HS-27A (cell line): ENCODE measurements around the gene HECW1.

Experiments used
- DNase-seq: peaks from one replicate; pipeline ENCODE4 v3.0.0-alpha.2; 2012; ENCODE audit warnings: low read depth, missing footprints

HECW1 gene

GRCh38 chr7:43377196-43377960 is 264.9 kb downstream of the HECW1 start:
- DNase-seq, result no peak

GRCh38 chr7:43379210-43379609 is 266.8 kb downstream of the HECW1 start:
- DNase-seq, result no peak

GRCh38 chr7:43384616-43385308 is 272.3 kb downstream of the HECW1 start:
- no peak for DNase-seq

GRCh38 chr7:43385309-43385680 is 272.8 kb downstream of the HECW1 start:
- no peak for DNase-seq

- DNase-seq, result no peak
Measured at GRCh38 chr7:43385856-43386255, 273.4 kb downstream of the HECW1 start.

GRCh38 chr7:43387932-43388331 is 275.5 kb downstream of the HECW1 start:
- DNase-seq, result no peak

GRCh38 chr7:43390576-43390975 is 278.1 kb downstream of the HECW1 start:
- DNase-seq, result no peak

GRCh38 chr7:43391518-43391917 is 279.1 kb downstream of the HECW1 start:
- no peak for DNase-seq

- DNase-seq, result no peak
Measured at GRCh38 chr7:43392638-43393330, 280.3 kb downstream of the HECW1 start.

- DNase-seq, result no peak
Measured at GRCh38 chr7:43394441-43395130, 282.1 kb downstream of the HECW1 start.

- DNase-seq, result no peak
Measured at GRCh38 chr7:43395351-43395750, 282.9 kb downstream of the HECW1 start.

GRCh38 chr7:43396187-43396740 is 283.8 kb downstream of the HECW1 start:
- DNase-seq, result no peak

- DNase-seq, result no peak
Measured at GRCh38 chr7:43398831-43399230, 286.4 kb downstream of the HECW1 start.

- no peak for DNase-seq
Measured at GRCh38 chr7:43405948-43406347, 293.5 kb downstream of the HECW1 start.

GRCh38 chr7:43406961-43407360 is 294.5 kb downstream of the HECW1 start:
- DNase-seq, result no peak

GRCh38 chr7:43408981-43409380 is 296.5 kb downstream of the HECW1 start:
- no peak for DNase-seq

- no peak for DNase-seq
Measured at GRCh38 chr7:43417455-43417854, 305.0 kb downstream of the HECW1 start.

- no peak for DNase-seq
Measured at GRCh38 chr7:43430411-43430810, 318.0 kb downstream of the HECW1 start.

GRCh38 chr7:43431020-43431595 is 318.7 kb downstream of the HECW1 start:
- no peak for DNase-seq

- DNase-seq, result no peak
Measured at GRCh38 chr7:43433639-43434038, 321.2 kb downstream of the HECW1 start.

- no peak for DNase-seq
Measured at GRCh38 chr7:43437001-43437400, 324.6 kb downstream of the HECW1 start.
